H1 (cell line): ENCODE results near the gene SEC24C.

Experiments
- BCL11A ChIP-seq, 2 experiments: IDR thresholded peaks; one replicate each; pipeline ENCODE4 v1.6.1; 2011; ENCODE audit warnings: low read depth in 2 of 2, low read length in 2 of 2, mild to moderate bottlenecking in 2 of 2
- CTCF ChIP-seq, 3 experiments: IDR thresholded peaks; 1 replicate in 2 of 3; 2 replicates in 1 of 3; pipeline versions ENCODE4 v1.5.1 to v1.6.1; 2011; ENCODE audit warnings: low read length in 3 of 3, mild to moderate bottlenecking in 3 of 3, inconsistent platforms in 2 of 3, low read depth in 1 of 3, moderate library complexity in 1 of 3; ENCODE audit not compliant: insufficient read depth in 1 of 3; ENCODE audit errors: control extremely low read depth in 1 of 3
- EZH2 ChIP-seq: fragments of 200-600 bp; sonication (generic); IDR thresholded peaks from 2 replicates; pipeline ENCODE4 v1.7.1; 2012; ENCODE audit warnings: low read depth, mild to moderate bottlenecking, moderate library complexity, low read length, inconsistent platforms; ENCODE audit not compliant: severe bottlenecking
- HDAC2 ChIP-seq, 2 experiments: fragments of 300-600 bp in 1 of 2; sonication (generic) in 1 of 2; IDR thresholded peaks; 2 replicates each; pipeline ENCODE4 v1.6.1; 2011 to 2012; ENCODE audit warnings: low read depth in 2 of 2, low read length in 2 of 2, mild to moderate bottlenecking in 2 of 2, moderate library complexity in 2 of 2, borderline replicate concordance in 1 of 2, inconsistent platforms in 1 of 2
- JUN ChIP-seq: IDR thresholded peaks from 2 replicates; pipeline ENCODE4 v1.6.1; 2011; ENCODE audit warnings: low read depth, mild to moderate bottlenecking, improper control_type of control experiment, low read length
- POLR2A ChIP-seq, 2 experiments: IDR thresholded peaks; 1 replicate in 1 of 2; 2 replicates in 1 of 2; pipeline ENCODE4 v1.6.1; 2011; ENCODE audit warnings: low read depth in 2 of 2, low read length in 2 of 2, mild to moderate bottlenecking in 2 of 2; ENCODE audit errors: control extremely low read depth in 1 of 2
- RXRA ChIP-seq: IDR thresholded peaks from 2 replicates; pipeline ENCODE4 v1.6.1; 2011; ENCODE audit warnings: low read depth, mild to moderate bottlenecking, low read length, moderate library complexity; ENCODE audit not compliant: insufficient read depth
- SP1 ChIP-seq: IDR thresholded peaks from 2 replicates; pipeline ENCODE4 v1.6.1; 2011; ENCODE audit warnings: low read depth, low read length
- TAF1 ChIP-seq: IDR thresholded peaks from 2 replicates; pipeline ENCODE4 v1.6.1; 2011; ENCODE audit warnings: mild to moderate bottlenecking, low read depth, low read length
- YY1 ChIP-seq: IDR thresholded peaks from 2 replicates; pipeline ENCODE4 v1.6.1; 2011; ENCODE audit warnings: low read depth, mild to moderate bottlenecking, low read length

GRCh38 chr10:73797324-73798025 is 53.3 kb downstream of the SEC24C start:
- TF ChIP-seq HDAC2 (IDR thresholded peaks at IDR 0.05; ENCODE audit: borderline replicate concordance in 1 of 2, low read depth in 2 of 2, low read length in 2 of 2) = no peak
- TF ChIP-seq CTCF (IDR thresholded peaks at IDR 0.05; ENCODE audit: control extremely low read depth in 1 of 3, insufficient read depth in 1 of 3, low read depth in 1 of 3, low read length in 3 of 3) = no peak
- TF ChIP-seq BCL11A (IDR thresholded peaks at IDR 0.05; ENCODE audit: low read depth in 2 of 2, low read length in 2 of 2) = no peak
- TF ChIP-seq RXRA = no peak
- TF ChIP-seq POLR2A (IDR thresholded peaks at IDR 0.05; ENCODE audit: control extremely low read depth in 1 of 2, low read depth in 2 of 2, low read length in 2 of 2) = no peak
- TF ChIP-seq TAF1 = no peak
- TF ChIP-seq EZH2 = no peak
- TF ChIP-seq SP1 = no peak
- no peak for TF ChIP-seq JUN
- no peak for TF ChIP-seq YY1
